ENCODE data around the gene PLCXD3.

Gene PLCXD3

GRCh38 chr5:41410307-41410706, 100.1 kb downstream of the PLCXD3 start:
- Histone ChIP-seq H3K4me1 (peaks cover 14% of the 10 kb centered on the region), H3K9me3 (no peaks in the 10 kb centered on the region), H3K27me3 (no peaks in the 10 kb centered on the region), H3K4me3 (ENCODE audit: low read depth, low read length) (no peak overlapping the region), H3K36me3 (no peaks in the 10 kb centered on the region)
- TF ChIP-seq CTCF (IDR thresholded peaks at IDR 0.05; ENCODE audit: low read depth, low read length), result no peak
- DNase-seq, result no peak

GRCh38 chr5:41408676-41409443, 101.5 kb downstream of the PLCXD3 start:
- Histone ChIP-seq H3K9me3 (no peaks in the 10 kb centered on the region), H3K36me3 (no peaks in the 10 kb centered on the region), H3K4me1 (peaks cover 6% of the 10 kb centered on the region; the same call in 1 of the 2 replicates), H3K4me3 (ENCODE audit: low read depth, low read length) (no peak overlapping the region), H3K27me3 (no peaks in the 10 kb centered on the region)
- no peak for DNase-seq
- TF ChIP-seq CTCF (IDR thresholded peaks at IDR 0.05; ENCODE audit: low read depth, low read length), result no peak

GRCh38 chr5:41406936-41407335, 103.5 kb downstream of the PLCXD3 start:
- Histone ChIP-seq H3K4me1 (no peaks in the 10 kb centered on the region; the same call in 1 of the 2 replicates), H3K36me3 (no peaks in the 10 kb centered on the region), H3K4me3 (ENCODE audit: low read depth, low read length) (no peak overlapping the region), H3K27me3 (no peaks in the 10 kb centered on the region), H3K9me3 (no peaks in the 10 kb centered on the region)
- TF ChIP-seq CTCF (IDR thresholded peaks at IDR 0.05; ENCODE audit: low read depth, low read length), result no peak
- DNase-seq, result no peak

- H3K4me3 ChIP-seq (ENCODE audit: low read depth, low read length), result no peak overlapping the region
- no peaks in the 10 kb centered on the region for H3K27me3 ChIP-seq
- no peaks in the 10 kb centered on the region for H3K9me3 ChIP-seq
- no peaks in the 10 kb centered on the region for H3K36me3 ChIP-seq
- DNase-seq, result no peak
- H3K4me1 ChIP-seq, result no peaks in the 10 kb centered on the region; the same call in 1 of the 2 replicates
- no peak for TF ChIP-seq CTCF (IDR thresholded peaks at IDR 0.05; ENCODE audit: low read depth, low read length)
Observed at GRCh38 chr5:41406424-41406823, 104.0 kb downstream of the PLCXD3 start.

GRCh38 chr5:41404757-41405156, 105.6 kb downstream of the PLCXD3 start:
- H3K9me3 ChIP-seq, result no peaks in the 10 kb centered on the region
- no peaks in the 10 kb centered on the region; the same call in 1 of the 2 replicates for H3K4me1 ChIP-seq
- H3K27me3 ChIP-seq, result no peaks in the 10 kb centered on the region
- DNase-seq, result no peak
- TF ChIP-seq CTCF (IDR thresholded peaks at IDR 0.05; ENCODE audit: low read depth, low read length), result no peak
- no peaks in the 10 kb centered on the region for H3K36me3 ChIP-seq
- no peak overlapping the region for H3K4me3 ChIP-seq (ENCODE audit: low read depth, low read length)

GRCh38 chr5:41403846-41404245, 106.6 kb downstream of the PLCXD3 start:
- Histone ChIP-seq H3K36me3 (no peaks in the 10 kb centered on the region), H3K27me3 (no peaks in the 10 kb centered on the region), H3K9me3 (no peaks in the 10 kb centered on the region), H3K4me1 (no peaks in the 10 kb centered on the region; the same call in 1 of the 2 replicates), H3K4me3 (ENCODE audit: low read depth, low read length) (no peak overlapping the region)
- TF ChIP-seq CTCF (IDR thresholded peaks at IDR 0.05; ENCODE audit: low read depth, low read length), result no peak
- no peak for DNase-seq
